HG03097 (cell line): ENCODE data around the gene NPSR1.
"Not testable (repeated sequence)": the region's sequence is repeated elsewhere in the genome, so short reads cannot be mapped to it uniquely, and the experiment has no call there.

Experiments used
- ATAC-seq: cut with Tn5 transposase; IDR thresholded peaks from one replicate; pipeline ENCODE4 v1.9.1; 2021; ENCODE audit not compliant: unreplicated experiment, low FRiP score

NPSR1 gene

DNA sequence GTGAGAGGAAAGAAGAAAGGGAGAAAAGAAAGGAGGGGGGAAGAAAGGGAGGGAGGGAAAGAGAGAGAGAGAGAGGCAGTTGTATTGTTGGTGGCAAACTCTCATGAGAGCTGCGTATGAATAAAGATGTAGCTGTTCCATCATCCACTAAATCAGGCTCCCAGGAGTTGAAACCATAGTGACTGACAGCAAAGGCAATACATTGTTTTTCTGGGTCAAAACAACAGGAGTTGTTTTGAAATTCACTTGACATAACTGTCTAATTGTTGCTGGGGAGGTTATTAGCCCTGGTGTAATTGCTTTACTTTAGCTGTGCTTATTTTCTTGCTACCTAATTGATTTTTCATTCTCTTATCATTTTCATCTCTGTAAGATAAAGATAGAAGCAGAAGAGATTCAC lies 173.4 kb downstream of the NPSR1 start:
- ATAC-seq = no peak

- ATAC-seq = no peak
Observed at GRCh38 chr7:34832020-34832419, 174.0 kb downstream of the NPSR1 start.

GRCh38 chr7:34835901-34836600 lies 178.0 kb downstream of the NPSR1 start:
- no peak for ATAC-seq

DNA sequence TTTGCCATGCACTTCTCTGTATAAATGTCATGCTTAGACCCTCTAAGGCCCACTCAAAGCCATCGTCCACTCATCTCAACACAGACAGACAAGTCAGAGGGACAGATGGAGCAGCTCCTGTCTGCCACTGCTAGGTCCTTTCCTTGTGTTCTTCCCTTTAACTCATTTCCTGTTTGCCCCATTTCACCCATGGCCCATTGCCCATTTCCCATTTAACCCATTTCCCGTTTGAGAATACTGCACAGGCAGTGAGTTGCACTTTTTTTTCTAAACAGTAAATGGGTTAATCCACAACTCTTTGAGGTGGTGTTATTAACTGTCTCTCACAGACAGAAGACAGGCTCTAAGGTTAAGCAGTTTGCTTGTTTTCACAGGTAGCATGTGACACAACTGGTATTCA lies 179.3 kb downstream of the NPSR1 start:
- no peak for ATAC-seq

DNA sequence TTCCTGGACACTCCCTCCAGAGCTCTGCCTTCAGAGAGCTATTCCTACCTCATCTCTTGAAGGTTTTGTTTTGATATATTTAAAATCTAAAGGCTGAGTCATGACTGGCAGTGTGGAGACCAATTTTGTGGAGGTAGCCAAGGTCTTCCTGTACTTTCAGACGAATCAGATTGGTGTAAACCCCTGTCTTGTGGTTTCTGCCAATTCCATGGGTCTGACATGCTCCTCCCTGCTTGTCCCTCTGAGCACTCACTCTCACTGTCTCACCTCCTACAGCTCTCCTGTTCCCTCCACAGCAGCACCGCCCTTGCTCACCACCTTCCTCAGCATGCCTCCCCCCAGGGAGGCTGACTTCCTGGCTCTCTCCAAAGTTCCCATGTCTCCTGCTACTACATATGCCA lies 179.8 kb downstream of the NPSR1 start:
- no peak for ATAC-seq

DNA sequence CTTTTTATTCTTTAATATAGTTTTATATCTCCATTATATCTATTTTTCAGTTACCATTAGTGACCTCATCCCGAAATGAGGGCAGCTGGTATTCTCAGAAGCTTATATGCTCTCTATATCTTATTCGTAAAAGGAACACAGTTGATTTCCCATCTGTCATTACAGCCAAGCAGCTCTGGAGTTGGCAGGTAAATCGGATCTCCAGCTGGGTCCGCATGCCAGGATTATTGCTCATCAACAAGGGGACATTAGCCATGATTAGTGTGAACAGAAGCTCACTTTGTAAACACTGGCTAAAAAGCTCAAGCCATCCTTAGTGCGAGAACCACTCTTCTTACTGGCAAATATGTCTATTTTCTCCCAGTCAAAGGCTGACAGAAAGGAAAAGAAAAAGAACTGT lies 180.3 kb downstream of the NPSR1 start:
- ATAC-seq = no peak

- ATAC-seq = no peak
Observed at GRCh38 chr7:34839645-34840044, 181.6 kb downstream of the NPSR1 start.

GRCh38 chr7:34840176-34840785 lies 182.3 kb downstream of the NPSR1 start:
- no peak for ATAC-seq

DNA sequence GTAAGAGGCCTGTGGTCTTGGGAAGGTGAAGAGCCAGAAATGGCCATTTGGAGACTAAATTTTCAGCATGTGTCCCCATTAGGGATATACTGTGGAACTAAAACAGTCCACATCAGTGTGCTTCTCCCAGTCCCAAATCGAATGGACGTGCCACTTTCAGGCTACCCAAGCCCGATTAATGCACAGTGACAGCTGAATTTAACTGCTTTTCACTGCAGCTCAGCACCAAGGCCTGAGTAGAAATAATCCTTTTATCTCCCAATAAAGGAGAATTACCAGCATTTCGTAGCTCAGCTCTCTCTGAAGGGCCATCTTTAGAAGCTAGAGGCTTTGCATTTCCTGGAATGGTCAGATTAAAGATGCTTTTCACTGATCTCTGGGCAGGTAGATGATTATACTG lies 183.3 kb downstream of the NPSR1 start:
- ATAC-seq = no peak

GRCh38 chr7:34842782-34843181 lies 184.8 kb downstream of the NPSR1 start:
- ATAC-seq = no peak

GRCh38 chr7:34844406-34844805 lies 186.4 kb downstream of the NPSR1 start:
- no peak for ATAC-seq

- ATAC-seq = no peak
Observed at GRCh38 chr7:34844936-34845665, 187.1 kb downstream of the NPSR1 start.

DNA sequence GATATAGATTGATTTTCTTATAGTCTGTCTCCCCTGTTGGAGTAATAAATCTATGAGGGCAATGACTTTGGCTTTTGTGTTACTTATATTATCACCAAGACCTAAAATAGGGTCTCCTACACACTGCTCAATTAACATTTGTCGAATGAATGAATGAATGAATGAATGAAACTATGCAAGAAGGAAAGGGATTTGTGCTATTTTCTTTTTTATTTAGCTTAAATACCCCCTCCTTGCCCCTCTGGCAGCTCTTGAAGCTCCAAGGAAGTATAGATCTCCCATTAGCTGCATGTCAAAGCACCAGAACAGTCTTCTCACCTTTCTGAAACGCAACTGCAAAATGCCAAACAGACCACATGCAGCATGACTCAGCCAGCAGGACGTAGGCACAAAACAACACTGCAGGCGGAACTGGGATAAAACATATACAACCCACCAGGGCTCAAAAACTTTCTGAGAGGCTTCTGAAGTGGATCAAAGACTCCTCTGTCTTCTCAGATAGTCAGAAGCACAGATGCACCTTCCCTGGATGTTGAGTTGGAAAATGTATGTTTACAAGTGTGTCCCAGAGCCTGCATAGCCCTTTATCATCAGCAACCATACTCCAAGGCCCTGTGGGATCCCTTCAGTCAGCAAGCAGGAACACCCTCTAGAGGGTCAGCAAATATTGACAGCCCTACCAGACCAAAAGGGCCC lies 187.8 kb downstream of the NPSR1 start:
- ATAC-seq = no peak

- ATAC-seq = no peak
Observed at GRCh38 chr7:34846976-34847375, 189.0 kb downstream of the NPSR1 start.

- ATAC-seq = no peak
Observed at GRCh38 chr7:34848670-34849069, 190.7 kb downstream of the NPSR1 start.

GRCh38 chr7:34849163-34849960 lies 191.3 kb downstream of the NPSR1 start:
- no peak for ATAC-seq

GRCh38 chr7:34849986-34850385 lies 192.0 kb downstream of the NPSR1 start:
- ATAC-seq = no peak

- ATAC-seq = no peak
Observed at GRCh38 chr7:34850681-34851080, 192.7 kb downstream of the NPSR1 start.

GRCh38 chr7:34851431-34851830 lies 193.4 kb downstream of the NPSR1 start:
- ATAC-seq = no peak

DNA sequence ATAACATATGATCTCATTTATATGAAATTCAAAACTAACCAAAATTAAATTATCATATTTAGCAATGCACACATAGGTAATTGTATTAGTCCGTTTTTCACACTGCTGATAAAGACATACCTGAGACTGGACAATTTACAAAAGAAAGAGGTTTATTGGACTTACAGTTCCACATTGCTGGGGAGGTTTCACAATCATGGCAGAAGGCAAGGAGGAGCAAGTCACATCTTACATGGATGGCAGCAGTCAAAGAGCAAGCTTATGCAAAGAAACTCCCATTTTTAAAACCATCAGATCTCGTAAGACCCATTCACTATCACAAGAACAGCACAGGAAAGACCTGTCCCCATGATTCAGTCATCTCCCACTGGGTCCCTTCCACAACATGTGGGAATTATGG lies 200.4 kb downstream of the NPSR1 start:
- not testable (repeated sequence) for ATAC-seq
